B cell (primary cell): Measurements from ENCODE around the gene NFKBIB. TPM values are rescaled to one million over a fixed set of nuclear protein-coding genes. Genes with fewer than 3 reads are reported as not detected.
A peak's percentile ranks its signal among the peaks of the same experiment; 100 is the strongest.

Experiments used
- ATAC-seq: fragments of 200-7000 bp; cut with Tn5 transposase; one replicate; pipeline ENCODE4 v1.10.0; 2021; ENCODE audit warnings: low read depth, mild to moderate bottlenecking, moderate number of reproducible peaks, moderate library complexity
- CTCF ChIA-PET: fragments of 350-600 bp; sonication (Branson Sonifier 250); formaldehyde crosslinking; loops from one replicate; lab custom pipeline; 2021; ENCODE audit warnings: antibody characterized with exemption, inconsistent platforms; lab: Charles Lee
- POLR2A ChIA-PET: fragments of 350-600 bp; sonication (Branson Sonifier 250); formaldehyde crosslinking; loops from one replicate; lab custom pipeline; 2021; ENCODE audit warnings: antibody characterized with exemption; lab: Charles Lee
- DNase-seq: peaks from one replicate; pipeline ENCODE4 v3.0.0; 2013
- H2AFZ ChIP-seq: 2 replicates; pipeline ENCODE4 v1.6.1; 2012; ENCODE audit warnings: mild to moderate bottlenecking, low read depth, low read length; ENCODE audit not compliant: insufficient read depth, poor library complexity, severe bottlenecking
- H3K27ac ChIP-seq, 2 donors: 1 replicate in 1 of 2; 2 replicates in 1 of 2; pipeline ENCODE4 v1.5.1; 2012 to 2013; ENCODE audit warnings: low read length in 2 of 2, mild to moderate bottlenecking in 2 of 2, moderate library complexity in 1 of 2
- H3K27me3 ChIP-seq, 4 experiments: fragments of 200-600 bp in 1 of 4; sonication (generic) in 1 of 4; replicated peaks in 1 of 4; 1 replicate in 2 of 4; 2 replicates in 2 of 4; pipeline versions ENCODE4 v1.6.1 to v1.7.0; 2013 to 2016; ENCODE audit warnings: low read length in 3 of 4, mild to moderate bottlenecking in 2 of 4, mixed read lengths in 1 of 4, moderate library complexity in 1 of 4; ENCODE audit not compliant: insufficient read depth in 4 of 4, control insufficient read depth in 3 of 4; ENCODE audit errors: control extremely low read depth in 1 of 4
- H3K36me3 ChIP-seq, 2 experiments: replicated peaks in 1 of 2; 1 replicate in 1 of 2; 2 replicates in 1 of 2; pipeline versions ENCODE4 v1.6.1 to v1.7.1; 2013; ENCODE audit warnings: low read length in 1 of 2; ENCODE audit not compliant: insufficient read depth in 2 of 2, control insufficient read depth in 1 of 2; ENCODE audit errors: control extremely low read depth in 1 of 2, extremely low read depth in 1 of 2
- H3K4me1 ChIP-seq, 2 donors: fragments of 200-600 bp in 1 of 2; sonication (generic) in 1 of 2; 1 replicate in 1 of 2; 2 replicates in 1 of 2; pipeline versions ENCODE4 v1.5.1 to v1.6.1; 2013 to 2017; ENCODE audit warnings: low read length in 2 of 2; ENCODE audit not compliant: control insufficient read depth in 2 of 2, insufficient read depth in 2 of 2
- H3K4me2 ChIP-seq: replicated peaks from 2 replicates; pipeline ENCODE3; 2012; ENCODE audit warnings: mild to moderate bottlenecking, low read depth, low read length; ENCODE audit not compliant: poor library complexity, severe bottlenecking
- H3K4me3 ChIP-seq, 5 experiments: fragments of 200-600 bp in 1 of 5; sonication (generic) in 1 of 5; 1 replicate in 3 of 5; 2 replicates in 2 of 5; pipeline versions ENCODE4 v1.5.1 to v1.7.0; 2011 to 2016; ENCODE audit warnings: low read length in 4 of 5, mild to moderate bottlenecking in 4 of 5, low read depth in 2 of 5, control low read depth in 1 of 5, moderate library complexity in 1 of 5; ENCODE audit not compliant: insufficient read depth in 1 of 5; ENCODE audit errors: control extremely low read depth in 1 of 5, extremely low read depth in 1 of 5
- H3K79me2 ChIP-seq: fragments of 200-600 bp; sonication (generic); one replicate; pipeline ENCODE4 v1.6.0; 2016; ENCODE audit warnings: low read length; ENCODE audit not compliant: control insufficient read depth, insufficient read depth
- H3K9ac ChIP-seq: fragments of 200-600 bp; sonication (generic); 2 replicates; pipeline ENCODE4 v1.6.1; 2017; ENCODE audit warnings: mild to moderate bottlenecking, low read length, moderate library complexity
- H3K9me3 ChIP-seq, 3 donors: one replicate each; pipeline versions ENCODE4 v1.6.1 to v1.7.1; 2013; ENCODE audit warnings: low read length in 2 of 3; ENCODE audit not compliant: control insufficient read depth in 2 of 3, insufficient read depth in 1 of 3; ENCODE audit errors: control extremely low read depth in 1 of 3
- H4K20me1 ChIP-seq: 2 replicates; pipeline ENCODE4 v1.6.0; 2012; ENCODE audit warnings: mild to moderate bottlenecking, low read length; ENCODE audit not compliant: insufficient read depth, control insufficient read depth, poor library complexity, severe bottlenecking
- H3K27ac Mint-ChIP-seq: one replicate; pipeline ENCODE4 v1.8.0; 2021; ENCODE audit warnings: mixed read lengths
- H3K27me3 Mint-ChIP-seq: one replicate; pipeline ENCODE4 v1.8.0; 2021; ENCODE audit warnings: mixed read lengths
- H3K4me1 Mint-ChIP-seq: one replicate; pipeline ENCODE4 v1.8.0; 2021; ENCODE audit warnings: mixed read lengths
- H3K4me3 Mint-ChIP-seq: one replicate; pipeline ENCODE4 v1.8.0; 2021; ENCODE audit warnings: mixed read lengths
- H3K9me3 Mint-ChIP-seq: one replicate; pipeline ENCODE4 v1.8.0; 2022; ENCODE audit warnings: mixed read lengths; ENCODE audit not compliant: insufficient read depth
- CTCF ChIP-seq: fragments of 200-600 bp; IDR thresholded peaks from one replicate; pipeline ENCODE4 v1.8.0; 2022; ENCODE audit warnings: antibody characterized with exemption, mild to moderate bottlenecking
- EZH2 ChIP-seq: IDR thresholded peaks from 2 replicates; pipeline ENCODE4 v1.6.1; 2012; ENCODE audit warnings: borderline replicate concordance, low read depth, mild to moderate bottlenecking, moderate library complexity, low read length; ENCODE audit not compliant: insufficient read depth, poor library complexity, severe bottlenecking
- WGBS: methylation state at CpG from one replicate; pipeline ENCODE4 v1.1.5; 2013; ENCODE audit warnings: missing lambda C conversion rate; ENCODE audit not compliant: insufficient coverage; 5-methylcytosine and 5-hydroxymethylcytosine counted together
- intact Hi-C: fragments of 100-400 bp; cut with micrococcal nuclease; formaldehyde crosslinking; loops from one replicate; pipeline ENCODE4 v1.10.0; 2022
- polyA plus RNA-seq: library from polyadenylated mRNA; depleted of rRNA; stranded (reverse); fragments of >200 nt; gene quantifications from 2 replicates; pipeline ENCODE4 v1.2.3, GENCODE V29; 2012
- total RNA-seq, 2 donors: library from RNA; stranded (reverse); fragments of 120-200 nt in 1 of 2; gene quantifications; 1 replicate in 1 of 2; 2 replicates in 1 of 2; pipeline versions ENCODE4 v1.2.3 to v1.2.4, GENCODE V29; 2013 to 2022

NFKBIB gene
- total and polyA plus RNA-seq, 2 donors (not counting 1 experiment from before 2014, with no cell fraction given) = 30.3 to 54.4 TPM

GRCh38 chr19:38898788-38899446 lies 852 bp upstream of the NFKBIB start:
- no peak for ATAC-seq
- H3K27me3 ChIP-seq = no peaks in the 10 kb centered on the region
- peak overlapping the region; percentile 84 for H2AFZ ChIP-seq
- H3K79me2 ChIP-seq = peaks cover 89% of the 10 kb centered on the region
- Mint-ChIP-seq H3K4me1 (peaks cover 35% of the 10 kb centered on the region), H3K27ac (peak overlapping the region; percentile 94), H3K27me3 (no peaks in the 10 kb centered on the region), H3K4me3 (peak overlapping the region; percentile 96), H3K9me3 (no peaks in the 10 kb centered on the region)
- H3K4me3 ChIP-seq = peak overlapping the region; percentile 76 to 95 (median 85)
- peak overlapping the region; percentile 95 for H3K9ac ChIP-seq
- 6% methylated on average over 22 of the region's 25 CpGs for WGBS
- peaks cover 20 to 30% of the 10 kb centered on the region in 2 donors for H3K4me1 ChIP-seq
- intact Hi-C loops = loop anchor here (1.0 to 2.0 kb wide), 9 partner anchors 20 to 525 kb away; partner anchors contain the start of genes ACTN4, ECH1, EIF3K and FAM98C
- CTCF ChIA-PET = no interaction called here
- peaks cover 0 to 4% (median 0%) of the 10 kb centered on the region in 3 donors for H3K9me3 ChIP-seq
- no peaks in the 10 kb centered on the region for H3K36me3 ChIP-seq
- H4K20me1 ChIP-seq = no peaks in the 10 kb centered on the region
- H3K4me2 ChIP-seq = peak overlapping the region; percentile 81
- H3K27ac ChIP-seq = peak overlapping the region; percentile 72 to 99
- no peak for DNase-seq
- TF ChIP-seq CTCF = no peak
- no peak for TF ChIP-seq EZH2
- POLR2A ChIA-PET = interaction anchor here (1.6 to 1.9 kb wide), 3 partner anchors 47 to 281 kb away, joined by 7 to 13 read pairs (median 8); partner anchors contain the start of genes EIF3K and MAP4K1

GRCh38 chr19:38900202-38900629 lies 447 bp downstream of the NFKBIB start:
- H3K36me3 ChIP-seq = peaks cover 0 to 12% of the 10 kb centered on the region in 2 experiments
- intact Hi-C loops = no loop called here
- H2AFZ ChIP-seq = peak overlapping the region; percentile 69
- H3K4me1 Mint-ChIP-seq = peaks cover 35% of the 10 kb centered on the region
- H3K4me1 ChIP-seq = peaks cover 20 to 28% of the 10 kb centered on the region in 2 donors
- peak overlapping the region; percentile 94 for H3K27ac Mint-ChIP-seq
- H3K9me3 Mint-ChIP-seq = no peaks in the 10 kb centered on the region
- peaks cover 90% of the 10 kb centered on the region for H3K79me2 ChIP-seq
- ATAC-seq (no peak), DNase-seq (no peak)
- peaks cover 0 to 4% (median 0%) of the 10 kb centered on the region in 3 donors for H3K9me3 ChIP-seq
- peak overlapping the region; percentile 94 for H3K9ac ChIP-seq
- TF ChIP-seq CTCF (no peak), EZH2 (no peak)
- peak overlapping the region; percentile 85 to 95 (median 92) for H3K4me3 ChIP-seq
- ChIA-PET POLR2A (interaction anchor here (0.5 to 1.9 kb wide), 9 partner anchors 30 to 282 kb away, joined by 3 to 13 read pairs (median 6); partner anchors contain the start of genes EIF3K, MAP4K1, MRPS12 and SARS2), CTCF (interaction anchor here (0.5 to 2.5 kb wide), 10 partner anchors 12 to 498 kb away, joined by 3 to 29 read pairs (median 4); partner anchors contain the start of genes ECH1, FAM98C, MRPS12 and SARS2)
- peaks cover 5% of the 10 kb centered on the region for H4K20me1 ChIP-seq
- no peaks in the 10 kb centered on the region for H3K27me3 ChIP-seq
- peak overlapping the region; percentile 96 for H3K4me3 Mint-ChIP-seq
- H3K27me3 Mint-ChIP-seq = no peaks in the 10 kb centered on the region
- peak overlapping the region; percentile 83 for H3K4me2 ChIP-seq
- 0% methylated on average over 6 of the region's 8 CpGs for WGBS
- H3K27ac ChIP-seq = peak overlapping the region; percentile 89 to 99
